SKM-1 (cell line): Measurements from ENCODE around the gene EPHB6.

Experiments
- DNase-seq: peaks from one replicate; lab custom pipeline; 2025; ENCODE audit not compliant: unreplicated experiment; lab: John Stamatoyannopoulos, UW

EPHB6 gene

GRCh38 chr7:142833174-142834048, 21.5 kb upstream of the EPHB6 start:
- no peak for DNase-seq

GRCh38 chr7:142835487-142835886, 19.4 kb upstream of the EPHB6 start:
- no peak for DNase-seq

- DNase-seq = no peak
These were observed 18.4 kb upstream of the EPHB6 start for GRCh38 chr7:142836426-142836825.

- no peak for DNase-seq
These were observed 16.2 kb upstream of the EPHB6 start for GRCh38 chr7:142838461-142839213.

- DNase-seq = no peak
These were observed 12.6 kb upstream of the EPHB6 start for GRCh38 chr7:142842251-142842766.

- no peak for DNase-seq
These were observed 7.5 kb upstream of the EPHB6 start for GRCh38 chr7:142847353-142847752.

GRCh38 chr7:142851269-142851668, 3.6 kb upstream of the EPHB6 start:
- no peak for DNase-seq

GRCh38 chr7:142851919-142852318, 3.0 kb upstream of the EPHB6 start:
- no peak for DNase-seq

GRCh38 chr7:142853739-142854371, 1.0 kb upstream of the EPHB6 start:
- DNase-seq = peak; percentile 78

GRCh38 chr7:142855114-142855743, 353 bp downstream of the EPHB6 start:
- DNase-seq = no peak

- DNase-seq = no peak
These were observed 1.1 kb downstream of the EPHB6 start for GRCh38 chr7:142855756-142856564.

GRCh38 chr7:142856565-142857245, 1.8 kb downstream of the EPHB6 start:
- DNase-seq = no peak

- no peak for DNase-seq
These were observed 2.7 kb downstream of the EPHB6 start for GRCh38 chr7:142857625-142858024.

GRCh38 chr7:142859411-142859810, 4.5 kb downstream of the EPHB6 start:
- no peak for DNase-seq

GRCh38 chr7:142859829-142860228, 5.0 kb downstream of the EPHB6 start:
- no peak for DNase-seq

- no peak for DNase-seq
These were observed 6.1 kb downstream of the EPHB6 start for GRCh38 chr7:142860968-142861367.

GRCh38 chr7:142862351-142862750, 7.5 kb downstream of the EPHB6 start:
- DNase-seq = no peak

- DNase-seq = no peak
These were observed 8.0 kb downstream of the EPHB6 start for GRCh38 chr7:142862786-142863400.
